Glomerular endothelial cell (primary cell): Measurements from ENCODE around the gene CDH3. TPM values are rescaled to one million over a fixed set of nuclear protein-coding genes. Genes with fewer than 3 reads are reported as not detected.

Experiments used
- DNase-seq: peaks from one replicate; pipeline ENCODE4 v3.0.0-alpha.2; 2011; ENCODE audit warnings: low read depth, low spot score; ENCODE audit errors: extremely low read depth
- total RNA-seq: library from RNA; depleted of rRNA; stranded (reverse); fragments of >200 nt; gene quantifications from 2 replicates; pipeline ENCODE4 v1.2.3, GENCODE V29; 2015

The CDH3 gene
- total RNA-seq = 0.53 and 8.6 TPM in 2 replicates

- DNase-seq = no peak
Measured at GRCh38 chr16:68644715-68645493, at the start of gene CDH3. TSS of gene CDH3 (plus strand) at chr16:68645310. CDS start at chr16:68645380, 70 bp downstream.

DNA sequence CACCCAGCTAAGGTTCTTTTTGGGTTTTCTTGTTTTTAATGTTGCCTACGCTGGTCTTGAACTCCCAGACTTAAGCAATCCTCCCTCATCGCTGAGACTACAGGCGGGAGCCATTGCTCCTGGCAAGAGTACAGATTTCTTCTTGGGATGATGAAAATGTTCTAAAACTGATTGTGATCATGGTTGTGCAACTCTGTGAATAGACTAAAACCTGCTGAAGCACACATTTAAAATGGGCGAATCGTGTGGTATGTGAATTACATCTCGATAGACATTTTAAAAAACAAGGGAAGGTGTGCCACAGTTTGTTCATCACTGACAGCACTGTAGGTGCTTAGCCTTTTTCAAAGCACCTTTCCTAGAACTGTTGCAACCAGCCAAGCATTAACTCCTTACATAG is 48.8 kb upstream of the CDH3 start:
- no peak for DNase-seq

GRCh38 chr16:68599586-68599985 is 45.5 kb upstream of the CDH3 start:
- no peak for DNase-seq

DNA sequence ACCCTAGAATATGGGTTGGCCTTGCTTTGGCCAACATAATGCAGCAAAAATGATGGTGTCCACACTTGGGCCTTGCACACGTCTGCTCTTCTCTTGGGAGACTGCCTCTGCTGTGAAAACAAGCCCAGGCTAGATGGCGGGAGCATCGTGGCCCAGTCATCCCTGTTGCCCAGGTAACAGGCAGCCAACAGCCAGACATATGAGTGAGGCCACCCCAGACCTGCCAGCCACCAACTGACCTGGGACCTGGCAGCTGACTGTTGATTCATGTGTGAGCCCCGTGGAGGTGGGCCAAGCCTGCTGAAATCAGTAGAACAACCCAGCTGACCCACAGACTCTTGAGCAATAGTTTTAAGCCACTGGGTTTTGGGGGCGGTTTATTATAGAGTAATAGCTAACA is 39.4 kb upstream of the CDH3 start:
- no peak for DNase-seq

- no peak for DNase-seq
Measured at GRCh38 chr16:68607443-68607842, 37.7 kb upstream of the CDH3 start.

DNA sequence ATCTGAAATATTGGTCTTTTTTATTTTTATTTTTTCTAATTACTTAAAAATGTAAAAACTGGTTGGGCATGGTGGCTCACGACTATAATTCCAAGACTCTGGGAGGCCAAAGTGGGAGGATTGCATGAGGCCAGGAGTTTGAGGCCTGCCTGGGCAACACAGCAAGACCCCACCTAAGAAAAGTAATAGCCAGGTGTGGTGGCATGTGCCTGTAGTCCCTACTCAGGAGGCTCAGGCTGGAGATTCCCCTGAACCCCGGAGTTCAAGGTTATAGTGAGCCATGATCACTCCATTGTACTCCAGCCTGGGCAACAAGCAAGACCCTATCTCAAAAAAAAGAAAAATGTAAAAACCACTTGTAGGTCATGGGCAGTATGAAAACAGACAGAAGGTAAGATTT is 36.8 kb upstream of the CDH3 start:
- DNase-seq = no peak

- no peak for DNase-seq
Measured at GRCh38 chr16:68612996-68613395, 32.1 kb upstream of the CDH3 start.

- DNase-seq = no peak
Measured at GRCh38 chr16:68617734-68618133, 27.4 kb upstream of the CDH3 start.

DNA sequence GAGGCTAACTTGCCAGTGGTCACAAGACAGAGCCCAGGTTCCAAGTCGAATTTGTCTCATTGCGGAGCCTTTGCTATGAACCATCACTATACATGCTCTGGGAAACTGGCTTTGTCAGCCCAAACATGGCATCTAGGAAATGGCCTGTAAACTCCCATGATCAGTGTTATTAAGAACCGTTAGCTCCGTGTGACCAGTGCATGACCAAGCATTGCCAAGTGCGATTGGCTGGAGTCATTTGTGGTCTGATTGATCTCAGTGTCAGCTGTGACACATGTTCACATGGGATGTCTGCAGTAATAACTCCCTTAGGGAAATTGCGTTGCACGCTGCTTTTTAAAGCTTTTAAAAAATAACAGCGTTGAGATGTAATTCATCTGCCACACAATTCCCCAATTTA is 18.6 kb upstream of the CDH3 start:
- no peak for DNase-seq

- DNase-seq = no peak
Measured at GRCh38 chr16:68627951-68628425, 17.1 kb upstream of the CDH3 start.

GRCh38 chr16:68629351-68629910 is 15.7 kb upstream of the CDH3 start:
- no peak for DNase-seq

DNA sequence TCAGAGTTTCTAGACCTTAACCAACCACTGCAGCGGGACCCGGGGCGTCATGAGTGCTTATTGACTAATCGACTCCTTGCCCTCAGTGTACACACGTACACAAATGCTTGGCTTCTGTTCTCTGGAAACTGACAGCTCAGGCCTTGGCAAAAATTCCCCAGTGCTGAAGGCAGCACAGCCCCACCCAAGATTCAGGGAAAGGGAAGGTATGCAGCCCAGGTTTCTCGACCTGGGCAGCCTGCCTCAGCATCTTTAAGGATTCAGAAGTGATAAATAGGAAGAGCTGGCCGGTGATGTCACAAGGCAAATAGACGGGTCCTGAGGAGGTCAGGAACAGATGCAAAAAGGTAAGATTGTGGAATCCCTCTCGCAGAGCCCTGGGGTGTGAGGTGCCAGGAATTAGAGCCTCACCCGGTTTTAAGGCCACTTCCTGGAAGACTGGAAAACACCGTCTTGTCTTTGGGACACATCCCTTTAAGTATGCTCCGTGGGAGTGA is 9.0 kb upstream of the CDH3 start:
- no peak for DNase-seq

DNA sequence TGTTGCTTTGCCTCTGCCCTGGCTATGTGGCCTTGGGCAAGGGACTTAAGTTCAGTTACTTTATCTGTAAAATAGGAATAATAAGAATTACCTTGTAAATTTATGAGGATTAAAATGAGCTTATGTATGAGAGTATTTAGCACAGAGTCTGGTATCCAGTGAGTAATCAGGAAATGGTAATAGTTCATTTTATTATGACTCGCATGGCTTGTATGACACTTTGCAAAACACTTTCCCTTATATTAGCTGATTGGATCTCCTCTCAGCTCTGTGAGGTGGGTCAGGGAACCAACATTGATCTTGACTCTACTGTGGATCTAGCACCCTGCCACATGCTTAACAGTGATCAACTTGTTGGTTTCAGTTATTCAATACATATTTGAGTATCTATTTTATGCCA is 8.3 kb upstream of the CDH3 start:
- no peak for DNase-seq

DNA sequence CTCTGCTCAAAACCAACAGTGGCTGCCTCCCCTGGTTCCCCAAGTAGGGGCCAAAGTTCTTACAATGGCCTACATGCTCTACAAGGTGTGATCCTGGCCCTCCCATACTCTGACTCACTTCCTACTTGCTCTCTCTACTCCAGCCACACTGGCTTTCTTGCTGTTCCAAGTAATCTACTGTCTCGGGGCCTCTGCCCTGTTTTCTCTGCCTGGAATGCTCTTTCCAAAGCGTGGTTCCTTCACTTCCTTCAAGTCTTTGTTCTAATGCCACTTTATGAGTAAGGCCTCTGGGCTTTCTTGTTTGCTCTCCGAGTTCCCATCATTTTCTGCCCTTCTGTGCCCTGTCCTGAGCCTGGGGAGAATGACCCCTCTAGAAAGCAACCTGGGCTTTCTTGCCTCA is 4.1 kb upstream of the CDH3 start:
- DNase-seq = no peak

DNA sequence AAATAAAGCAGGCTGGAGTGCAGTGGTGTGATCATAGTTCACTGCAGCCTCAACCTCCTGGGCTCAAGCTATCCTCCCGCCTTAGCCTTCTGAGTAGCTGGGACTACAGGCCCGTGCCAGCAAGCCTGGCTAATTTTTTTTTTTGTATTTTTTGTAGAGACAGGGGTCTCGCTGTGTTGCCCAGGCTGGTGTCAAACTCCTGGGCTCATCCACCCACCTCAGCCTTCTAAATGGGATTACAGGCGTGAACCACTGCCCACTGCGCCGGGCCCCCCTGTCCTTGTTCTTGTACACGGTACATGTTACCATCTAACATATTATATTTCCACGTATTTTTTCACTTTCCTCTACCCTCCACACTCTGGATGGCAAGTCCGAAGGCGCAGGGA is 3.1 kb upstream of the CDH3 start:
- DNase-seq = no peak

GRCh38 chr16:68642436-68643101 is 2.5 kb upstream of the CDH3 start:
- no peak for DNase-seq

GRCh38 chr16:68643227-68643626 is 1.9 kb upstream of the CDH3 start:
- DNase-seq = no peak

GRCh38 chr16:68643847-68644246 is 1.3 kb upstream of the CDH3 start:
- no peak for DNase-seq

GRCh38 chr16:68644296-68644695 is 814 bp upstream of the CDH3 start:
- DNase-seq = no peak

GRCh38 chr16:68645494-68646388 is 631 bp downstream of the CDH3 start:
- DNase-seq = no peak
